ENCODE data around the gene TENT4A. TPM values are rescaled to one million over a fixed set of nuclear protein-coding genes. Genes with fewer than 3 reads are reported as not detected.

The TENT4A gene
- total and polyA plus RNA-seq, 12 donors, result 4.2 to 13.7 (median 11.3) TPM

GRCh38 chr5:6801236-6801635, 88.0 kb downstream of the TENT4A start:
- peaks cover 0 to 5% (median 0%) of the 10 kb centered on the region in 7 donors for H3K27me3 ChIP-seq
- no peak overlapping the region for H3K4me3 ChIP-seq
- ATAC-seq (no peak), DNase-seq (no peak)
- 77 to 87% methylated on average over 5 of the region's 5 CpGs for WGBS, 2 donors
- no peaks in the 10 kb centered on the region for H3K4me1 ChIP-seq
- H3K36me3 ChIP-seq, result no peaks in the 10 kb centered on the region
- H3K27ac ChIP-seq, result no peak overlapping the region
- intact Hi-C loops (cut with DNase I), result no loop called here
- no peak for TF ChIP-seq CTCF (IDR thresholded peaks at IDR 0.05)
- H3K9me3 ChIP-seq, result peaks cover 0 to 25% (median 0%) of the 10 kb centered on the region in 11 donors

GRCh38 chr5:6803981-6804550, 90.8 kb downstream of the TENT4A start:
- ATAC-seq, result no peak
- 59 to 67% methylated on average over 7 of the region's 7 CpGs for WGBS, 2 donors

DNA sequence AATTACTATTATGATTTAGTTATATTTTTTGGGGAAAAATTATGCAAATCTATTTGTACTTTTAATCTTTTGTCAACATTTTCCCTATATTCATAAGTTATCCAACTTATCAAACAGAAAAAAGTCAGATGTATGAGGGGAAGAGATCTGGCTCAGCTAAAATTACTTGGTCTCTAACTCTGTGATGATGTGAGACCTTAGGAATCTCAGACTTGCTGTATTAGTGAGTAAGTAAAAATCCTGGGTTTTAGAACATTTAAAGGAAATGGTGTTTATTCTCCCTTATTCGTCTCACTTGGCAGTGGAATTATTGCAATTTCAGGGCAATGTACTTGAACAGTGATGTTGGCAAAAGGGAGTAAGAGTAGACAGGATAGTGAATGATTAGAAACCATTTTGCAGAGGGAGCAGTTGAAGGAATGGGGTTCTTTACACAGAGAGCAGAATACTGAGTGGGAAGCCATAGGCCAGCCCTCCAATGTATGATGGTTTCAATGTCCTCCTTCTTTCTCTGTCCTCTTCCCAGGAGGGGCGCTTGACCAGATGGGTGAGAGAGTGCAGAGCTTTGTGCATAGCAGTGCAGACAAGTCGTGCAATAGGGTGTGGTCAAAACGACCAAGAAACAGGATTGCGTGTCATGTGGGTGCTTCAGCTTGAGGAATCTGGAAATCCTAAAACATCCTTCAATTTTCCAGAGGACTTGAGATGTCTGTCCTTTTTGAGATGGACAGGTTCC, 91.7 kb downstream of the TENT4A start:
- H3K36me3 ChIP-seq, result no peaks in the 10 kb centered on the region
- no peak for TF ChIP-seq CTCF (IDR thresholded peaks at IDR 0.05)
- 53 to 55% methylated on average over 5 of the region's 5 CpGs for WGBS, 2 donors
- no peak overlapping the region for H3K4me3 ChIP-seq
- H3K9me3 ChIP-seq, result peaks cover 0 to 28% (median 4%) of the 10 kb centered on the region in 11 donors
- ATAC-seq (no peak), DNase-seq (no peak)
- peaks cover 0 to 4% (median 0%) of the 10 kb centered on the region in 7 donors for H3K27me3 ChIP-seq
- no peak overlapping the region for H3K27ac ChIP-seq
- intact Hi-C loops (cut with DNase I), result no loop called here
- H3K4me1 ChIP-seq, result no peaks in the 10 kb centered on the region

More at GRCh38 chr5:6803981-6804550, 90.8 kb downstream of the TENT4A start:
- Histone ChIP-seq H3K4me1 (no peaks in the 10 kb centered on the region), H3K4me3 (no peak overlapping the region), H3K36me3 (no peaks in the 10 kb centered on the region), H3K27ac (no peak overlapping the region), H3K27me3 (peaks cover 0 to 5% (median 0%) of the 10 kb centered on the region in 7 donors), H3K9me3 (peaks cover 0 to 36% (median 4%) of the 10 kb centered on the region in 11 donors)
- no peak for DNase-seq
- TF ChIP-seq CTCF (IDR thresholded peaks at IDR 0.05), result no peak
- intact Hi-C loops (cut with DNase I), result no loop called here

- no peaks in the 10 kb centered on the region for H3K36me3 ChIP-seq
- TF ChIP-seq CTCF (IDR thresholded peaks at IDR 0.05), result no peak
Measured at GRCh38 chr5:6805841-6806240, 92.6 kb downstream of the TENT4A start.

More at GRCh38 chr5:6805841-6806240, 92.6 kb downstream of the TENT4A start:
- Histone ChIP-seq H3K27me3 (peaks cover 0 to 3% (median 0%) of the 10 kb centered on the region in 7 donors), H3K4me3 (no peak overlapping the region), H3K27ac (no peak overlapping the region), H3K9me3 (peaks cover 0 to 22% (median 4%) of the 10 kb centered on the region in 11 donors), H3K4me1 (no peaks in the 10 kb centered on the region)
- DNase-seq (no peak), ATAC-seq (no peak)
- intact Hi-C loops (cut with DNase I), result no loop called here
- WGBS, 2 donors, result 91% methylated on average over 2 of the region's 2 CpGs

Other genes with a start within 250 kb of the TENT4A start
- gene NSUN2, start 80.4 kb upstream of the TENT4A start, total RNA-seq, result 10 to 100 TPM; 30.0 to 42.6 (median 36.1) TPM
- gene NSUN2, start 80.4 kb upstream of the TENT4A start, polyA plus RNA-seq, result 10 to 100 TPM; 27.9 to 31.5 TPM
- gene SRD5A1, start 80.0 kb upstream of the TENT4A start, total RNA-seq, result 1 to 10 TPM; 2.1 to 5.5 (median 3.2) TPM
- gene SRD5A1, start 80.0 kb upstream of the TENT4A start, polyA plus RNA-seq, result 1 to 10 TPM; 1.0 to 2.6 TPM

All from heart right ventricle (tissue), 16 donors.